Adrenal gland (tissue), 12 donors: ENCODE measurements around the gene PACS2. TPM values are rescaled to one million over a fixed set of nuclear protein-coding genes. Genes with fewer than 3 reads are reported as not detected.

Source experiments
- DNase-seq, 7 donors: peaks; one replicate each; pipeline ENCODE4 v3.0.0-alpha.2; 2019 to 2020
- H3K27ac ChIP-seq, 5 donors: fragments of 200-600 bp; sonication (generic) in 4 of 5; 1 replicate in 3 of 5; 2 replicates in 2 of 5; pipeline versions ENCODE4 v1.5.1 to v1.8.0; 2016 to 2020; ENCODE audit warnings: mild to moderate bottlenecking in 1 of 5
- H3K27me3 ChIP-seq: fragments of 200-600 bp; 2 replicates; pipeline ENCODE4 v1.8.0; 2021
- H3K36me3 ChIP-seq, 2 donors: fragments of 200-600 bp; replicated peaks in 1 of 2; 1 replicate in 1 of 2; 2 replicates in 1 of 2; pipeline versions ENCODE4 v1.5.1 to v1.8.0; 2018 to 2022
- H3K4me1 ChIP-seq, 2 donors: fragments of 200-600 bp; replicated peaks in 1 of 2; 1 replicate in 1 of 2; 2 replicates in 1 of 2; pipeline versions ENCODE4 v1.5.1 to v1.8.0; 2018 to 2021
- H3K4me3 ChIP-seq, 4 donors: fragments of 200-600 bp; sonication (generic) in 3 of 4; one replicate each; pipeline ENCODE4 v1.5.1; 2016 to 2018
- H3K9me3 ChIP-seq, 3 donors: fragments of 200-600 bp; sonication (generic) in 1 of 3; replicated peaks in 1 of 3; 1 replicate in 2 of 3; 2 replicates in 1 of 3; pipeline versions ENCODE4 v1.5.1 to v1.8.0; 2016 to 2021
- CTCF ChIP-seq, 6 experiments: fragments of 450-650 bp in 4 of 6; fragments of 200-600 bp in 2 of 6; sonication (generic) in 1 of 6; IDR thresholded peaks; 1 replicate in 5 of 6; 2 replicates in 1 of 6; pipeline versions ENCODE4 v1.5.1 to v1.8.0; 2016 to 2021; ENCODE audit warnings: antibody characterized with exemption in 6 of 6, mild to moderate bottlenecking in 2 of 6, moderate library complexity in 1 of 6
- POLR2A ChIP-seq, 2 donors: fragments of 450-650 bp; IDR thresholded peaks; one replicate each; pipeline ENCODE4 v1.6.1; 2017; ENCODE audit warnings: antibody characterized with exemption in 2 of 2, mild to moderate bottlenecking in 2 of 2, moderate library complexity in 1 of 2
- WGBS, 4 donors: extraction: QIAGEN DNeasy Blood & Tissue Kit in 2 of 4; methylation state at CpG; one replicate each; pipeline versions ENCODE4 v1.1.5 to v1.1.7; 2013 to 2017; 5-methylcytosine and 5-hydroxymethylcytosine counted together
- intact Hi-C, 2 donors: fragments of 100-400 bp; cut with DNase I; formaldehyde crosslinking; loops; one replicate each; pipeline versions ENCODE4 v1.14.1 to v1.15.0; 2022 to 2023
- polyA plus RNA-seq, 3 donors: library from polyadenylated mRNA; stranded (reverse); fragments of 200-250 nt in 2 of 3; fragments of 350-450 nt in 1 of 3; fragmentation: Illumina TruSeq in 1 of 3; extraction: RNeasy Lipid Tissue Mini Kit (QIAGEN cat#74804) in 1 of 3; gene quantifications; one replicate each; pipeline ENCODE4 v1.2.3, GENCODE V29; 2013 to 2014
- total RNA-seq, 9 donors: library from RNA; depleted of rRNA in 4 of 9; stranded (reverse); fragments of >200 nt in 4 of 9; fragments of 120-200 nt in 1 of 9; fragmentation: NEBNext Ultra II Directional in 1 of 9; extraction: Animal tissue kit (Norgen Biotek cat#: 25700) in 1 of 9; gene quantifications; one replicate each; pipeline versions ENCODE4 v1.1.0 to v1.2.4, GENCODE V29; 2013 to 2023
- donor health status: healthy with polysubstance abuse.
- donor health status: Bipolar disorder and iron deficiency.
- donor health status: DM: yes; HTN: yes; CAD: no.
- donor health status: DM: no; HTN: no; CAD: no.
- donor health status: DM: no; HTN: no; CAD: no.
- donor health status: DM: yes; HTN: yes; CAD: no.

PACS2 gene
- total and polyA plus RNA-seq, 12 donors: 19.5 to 221 (median 81.1) TPM

GRCh38 chr14:105420974-105421674 is 106.6 kb downstream of the PACS2 start:
- intact Hi-C loops: no loop called here
- no peaks in the 10 kb centered on the region for H3K36me3 ChIP-seq
- DNase-seq: no peak
- WGBS, 4 donors: 36 to 65% (median 43%) methylated on average over 4 to 23 of the region's 23 CpGs
- peak overlapping the region in 2 of 4 donors; percentile 62 to 87 for H3K4me3 ChIP-seq
- no peaks in the 10 kb centered on the region for H3K9me3 ChIP-seq
- peaks cover 14 to 23% of the 10 kb centered on the region in 2 donors for H3K4me1 ChIP-seq
- TF ChIP-seq CTCF (IDR thresholded peaks at IDR 0.05) (no peak), POLR2A (IDR thresholded peaks at IDR 0.05) (no peak)
- H3K27me3 ChIP-seq: no peaks in the 10 kb centered on the region
- H3K27ac ChIP-seq: peak overlapping the region in 3 of 5 donors; percentile 0 to 76 (median 65)

GRCh38 chr14:105421723-105422615 is 107.4 kb downstream of the PACS2 start:
- Histone ChIP-seq H3K27me3 (no peaks in the 10 kb centered on the region), H3K27ac (peak overlapping the region in 2 of 5 donors; percentile 65 to 76), H3K36me3 (no peaks in the 10 kb centered on the region), H3K4me3 (no peak overlapping the region), H3K4me1 (peaks cover 14 to 23% of the 10 kb centered on the region in 2 donors), H3K9me3 (no peaks in the 10 kb centered on the region)
- no peak for TF ChIP-seq POLR2A (IDR thresholded peaks at IDR 0.05)
- no peak for TF ChIP-seq CTCF (IDR thresholded peaks at IDR 0.05)
- no peak for DNase-seq
- intact Hi-C loops: no loop called here
- WGBS, 4 donors: 59 to 79% (median 75%) methylated on average over 10 to 32 of the region's 32 CpGs

- intact Hi-C loops: no loop called here
- no peak for TF ChIP-seq POLR2A (IDR thresholded peaks at IDR 0.05)
- TF ChIP-seq CTCF (IDR thresholded peaks at IDR 0.05): no peak
- peak in 1 of 7 donors; percentile 71 for DNase-seq
- 76 to 80% (median 79%) methylated on average over 19 to 21 of the region's 21 CpGs for WGBS, 4 donors
- Histone ChIP-seq H3K4me1 (peaks cover 14 to 23% of the 10 kb centered on the region in 2 donors), H3K4me3 (no peak overlapping the region), H3K36me3 (no peaks in the 10 kb centered on the region), H3K9me3 (no peaks in the 10 kb centered on the region), H3K27me3 (no peaks in the 10 kb centered on the region), H3K27ac (peak overlapping the region in 2 of 5 donors; percentile 17 to 65)
Observed at GRCh38 chr14:105422695-105423487, 108.3 kb downstream of the PACS2 start.
